HG02973 (cell line): ENCODE results near the gene SHROOM1.
"Not testable (repeated sequence)": the region's sequence is repeated elsewhere in the genome, so short reads cannot be mapped to it uniquely, and the experiment has no call there.

ENCODE experiments used
- ATAC-seq: cut with Tn5 transposase; IDR thresholded peaks from one replicate; pipeline ENCODE4 v1.9.1; 2021; ENCODE audit warnings: moderate library complexity; ENCODE audit not compliant: unreplicated experiment

Gene SHROOM1

GRCh38 chr5:132830436-132831094, at the start of gene SHROOM1:
Gene SHROOM1, minus strand, starts transcription at chr5:132830647. Its CDS starts 4,507 bp downstream, at chr5:132826140.
- peak; percentile 64 for ATAC-seq

- ATAC-seq = no peak
Observed at GRCh38 chr5:132877938-132878337, 47.5 kb upstream of the SHROOM1 start.

- ATAC-seq = no peak
Observed at GRCh38 chr5:132877466-132877865, 47.0 kb upstream of the SHROOM1 start.

- ATAC-seq = no peak
Observed at GRCh38 chr5:132876020-132876759, 45.7 kb upstream of the SHROOM1 start.

DNA sequence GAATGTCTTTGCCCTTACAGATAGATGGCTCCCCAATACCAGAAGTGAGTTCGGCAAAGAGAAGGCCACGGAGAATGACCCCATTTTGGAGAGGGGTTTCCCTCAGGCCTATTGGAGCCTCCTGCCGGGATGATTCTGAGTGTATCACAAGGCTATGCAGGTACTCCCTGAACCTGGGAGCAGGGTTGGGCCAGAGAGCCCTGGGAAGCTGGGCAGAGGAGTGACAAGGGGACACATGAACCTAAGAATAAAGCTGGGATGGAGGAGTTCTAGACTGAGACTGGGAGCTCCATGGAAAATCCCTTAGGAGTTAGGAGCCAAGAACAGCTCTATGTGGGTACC, 43.5 kb upstream of the SHROOM1 start:
- no peak for ATAC-seq

GRCh38 chr5:132873119-132873929, 42.9 kb upstream of the SHROOM1 start, which contains the start of gene LEAP2:
Gene LEAP2, plus strand, starts transcription at chr5:132873668. Its CDS starts 27 bp downstream, at chr5:132873695.
- no peak for ATAC-seq

DNA sequence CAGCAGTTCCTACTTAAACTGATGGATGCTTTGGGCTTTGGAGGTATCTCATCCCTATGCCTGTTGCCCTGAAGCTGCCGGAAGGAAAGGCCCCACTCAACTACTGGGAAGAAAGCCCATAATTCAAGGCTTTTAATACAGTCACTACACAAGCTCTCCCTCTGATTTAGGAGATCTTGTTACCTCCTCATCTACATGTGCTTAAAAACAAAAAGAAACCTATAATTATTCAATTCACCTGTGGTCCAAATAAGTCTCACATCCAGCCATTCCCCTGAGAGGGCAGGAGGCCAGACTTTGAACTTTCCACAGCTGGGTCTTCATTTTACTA, 42.3 kb upstream of the SHROOM1 start:
- ATAC-seq = no peak

DNA sequence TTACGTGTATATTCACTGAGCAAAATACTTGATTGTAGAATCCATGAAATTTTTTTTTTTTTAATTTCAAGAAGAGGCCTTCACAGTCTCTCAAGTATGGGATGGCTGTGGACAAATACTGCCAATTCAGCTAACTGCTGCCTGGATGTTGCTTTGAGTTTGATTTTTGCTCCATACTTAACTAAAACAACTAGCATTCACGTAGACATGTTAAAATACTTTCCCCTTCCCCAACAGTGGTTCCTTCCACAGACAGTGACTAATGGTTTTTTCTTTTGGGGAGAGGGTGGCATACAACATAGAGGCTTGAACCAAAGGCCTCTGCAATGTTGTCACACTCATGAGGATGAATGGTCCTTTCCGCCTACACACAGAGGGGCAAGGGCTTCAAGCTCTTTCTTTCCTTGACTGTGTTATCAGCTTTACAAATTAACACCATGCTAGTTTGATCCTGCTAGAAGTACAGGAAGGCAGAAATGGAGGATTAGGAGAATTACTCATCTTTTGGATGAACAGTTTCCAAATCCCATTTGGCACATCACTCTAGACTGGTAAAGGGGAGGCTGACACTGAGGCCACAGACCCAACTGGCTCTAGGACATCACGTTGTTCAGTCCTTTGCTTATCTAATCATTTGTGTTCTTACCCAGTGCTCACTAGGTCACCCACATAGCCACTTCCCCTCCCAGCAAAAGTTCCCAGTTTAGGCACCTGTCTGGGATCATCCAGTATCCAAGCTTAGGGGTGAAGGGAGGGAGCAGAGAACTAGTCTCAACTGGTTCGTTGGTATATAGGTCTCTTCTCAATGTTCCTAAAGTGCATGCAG, 41.2 kb upstream of the SHROOM1 start:
- ATAC-seq = no peak

DNA sequence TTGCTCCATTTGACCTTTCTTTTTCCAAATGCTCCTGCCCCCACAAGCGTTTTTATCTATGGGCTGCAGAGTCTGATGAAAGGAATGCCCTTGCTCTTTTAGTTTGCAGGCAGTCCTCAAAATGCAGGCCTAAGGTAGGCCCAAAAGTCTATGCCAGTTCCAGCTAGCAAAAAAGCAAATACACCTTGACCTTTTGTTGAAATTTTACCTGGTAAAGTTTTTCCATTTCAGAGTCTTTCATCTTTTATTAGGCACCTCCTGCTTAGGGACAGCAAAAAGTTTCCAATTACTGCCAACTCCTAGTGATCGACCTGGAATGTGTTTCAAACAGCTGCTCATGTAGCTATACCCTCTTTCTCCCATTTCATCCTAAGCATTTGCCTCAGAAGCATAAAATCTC, 40.4 kb upstream of the SHROOM1 start:
- no peak for ATAC-seq

DNA sequence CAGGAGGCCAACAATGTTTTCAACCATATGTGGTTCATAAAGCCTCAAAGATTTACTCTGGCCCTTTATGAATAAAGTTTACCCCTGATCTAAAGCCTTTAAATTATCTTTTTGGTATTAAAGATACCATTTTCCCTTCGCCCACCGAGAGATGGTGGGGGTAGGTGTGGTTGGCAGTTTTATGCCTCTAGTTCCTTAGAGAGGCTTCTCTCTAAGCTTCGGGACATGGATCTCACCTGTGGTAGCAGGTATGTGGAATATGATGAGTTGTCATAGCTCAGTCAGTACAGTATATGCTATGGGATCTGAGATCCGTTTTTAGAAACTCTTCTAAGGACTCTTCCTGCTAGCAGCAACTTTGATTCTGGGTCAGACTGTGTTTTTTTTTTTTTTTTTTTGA, 38.3 kb upstream of the SHROOM1 start:
- ATAC-seq = no peak

DNA sequence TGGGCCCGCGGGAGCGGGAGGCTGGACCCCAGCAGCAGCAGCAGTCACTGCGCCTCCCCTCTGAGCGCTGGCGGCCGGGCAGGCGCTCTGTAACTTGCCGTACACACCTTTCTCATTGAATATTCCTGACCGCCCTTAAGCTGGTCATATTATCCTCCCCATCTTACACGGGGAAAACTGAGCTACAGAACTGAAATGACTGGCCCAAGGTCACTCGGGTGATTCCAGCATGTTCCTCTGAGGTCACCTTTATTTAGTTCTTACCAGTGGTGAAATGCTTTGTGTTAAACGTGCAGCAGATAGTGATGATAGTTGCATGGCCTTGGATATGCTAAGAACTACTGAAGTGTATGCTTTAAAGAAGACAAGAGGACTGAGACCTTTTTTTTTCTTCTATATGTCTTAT, 36.6 kb upstream of the SHROOM1 start:
- ATAC-seq = no peak

DNA sequence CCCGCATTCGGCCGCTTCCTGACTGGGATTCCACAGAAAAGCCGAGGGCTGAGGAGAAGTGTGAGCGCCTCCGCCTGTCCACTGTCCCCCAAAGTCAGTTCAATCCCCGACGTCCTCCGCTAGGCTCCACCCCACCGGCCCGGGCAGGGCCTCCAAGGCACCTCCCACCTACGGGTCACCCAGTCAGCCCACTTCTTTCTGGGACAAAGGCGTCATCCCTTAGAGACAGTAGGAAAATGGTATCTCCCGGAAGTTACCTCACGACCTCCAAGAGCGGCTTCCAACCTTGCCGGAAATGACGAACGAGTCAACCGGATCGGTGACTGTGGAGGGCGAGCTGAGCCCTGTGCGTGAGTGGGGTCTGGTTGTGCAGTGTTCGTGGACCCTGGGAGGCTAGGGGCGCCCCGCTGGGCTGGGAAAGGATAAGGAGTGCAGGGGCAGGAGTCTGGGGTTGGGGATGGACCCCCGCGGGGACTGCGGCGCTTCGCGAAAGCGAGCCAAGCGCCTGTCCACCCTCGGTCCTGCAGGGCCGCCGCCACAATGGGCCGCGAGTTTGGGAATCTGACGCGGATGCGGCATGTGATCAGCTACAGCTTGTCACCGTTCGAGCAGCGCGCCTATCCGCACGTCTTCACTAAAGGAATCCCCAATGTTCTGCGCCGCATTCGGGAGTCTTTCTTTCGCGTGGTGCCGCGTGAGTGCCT, 36.0 kb upstream of the SHROOM1 start, which contains the start of the genes GDF9 and UQCRQ:
GDF9 (minus strand) TSS at position 128 of the 704 bp plus-strand sequence. CDS start 1,936 bp downstream, outside the sequence.
UQCRQ (plus strand) TSS at position 301 of the 704 bp plus-strand sequence; CDS start at position 541, 240 bp downstream.
- ATAC-seq = peak; percentile 97

GRCh38 chr5:132865668-132866341, 35.4 kb upstream of the SHROOM1 start:
- ATAC-seq = peak; percentile 19

GRCh38 chr5:132860742-132861141, 30.3 kb upstream of the SHROOM1 start:
- no peak for ATAC-seq

DNA sequence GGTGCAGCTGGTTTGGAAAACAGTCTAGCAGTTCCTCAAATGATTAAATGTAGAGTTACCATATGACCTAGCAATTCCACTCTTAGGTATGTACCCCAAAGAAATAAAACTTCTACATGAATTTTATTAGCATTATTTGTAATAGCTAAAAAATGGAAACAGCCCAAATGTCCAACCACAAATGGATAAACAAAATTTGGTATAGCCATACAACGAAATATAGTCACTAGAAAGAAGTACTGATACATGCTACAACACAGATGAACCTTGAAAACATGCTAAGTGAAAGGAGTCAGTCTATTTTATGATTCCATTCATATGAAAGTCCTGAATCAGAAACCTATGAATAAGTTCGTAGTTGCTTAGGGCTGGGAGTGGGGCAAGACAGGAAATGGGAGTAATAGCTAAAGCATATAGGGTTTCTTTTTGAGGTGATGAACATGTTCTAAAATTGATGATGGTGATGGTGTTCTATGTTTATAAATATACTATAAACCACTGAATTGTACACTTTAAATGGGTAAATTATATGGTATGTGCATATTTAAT, 29.5 kb upstream of the SHROOM1 start:
- ATAC-seq = no peak

DNA sequence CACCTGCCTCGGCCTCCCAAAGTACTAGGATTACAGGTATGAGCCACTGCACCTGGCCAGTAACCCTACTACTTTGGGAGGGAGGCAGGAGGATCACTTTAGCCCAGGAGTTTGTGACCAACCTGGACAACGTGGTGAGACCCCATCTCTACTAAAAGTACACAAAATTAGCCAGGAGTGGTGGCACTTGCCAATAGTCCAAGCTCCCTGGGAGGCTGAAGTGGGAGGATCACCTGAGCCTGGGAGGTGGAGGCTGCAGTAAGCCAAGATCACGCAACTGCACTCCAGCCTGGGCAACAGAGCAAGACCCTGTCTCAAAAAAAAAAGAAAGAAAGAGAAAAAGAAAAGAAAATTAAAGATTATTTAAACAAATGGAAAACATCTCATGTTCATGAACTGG, 25.6 kb upstream of the SHROOM1 start:
- no peak for ATAC-seq

DNA sequence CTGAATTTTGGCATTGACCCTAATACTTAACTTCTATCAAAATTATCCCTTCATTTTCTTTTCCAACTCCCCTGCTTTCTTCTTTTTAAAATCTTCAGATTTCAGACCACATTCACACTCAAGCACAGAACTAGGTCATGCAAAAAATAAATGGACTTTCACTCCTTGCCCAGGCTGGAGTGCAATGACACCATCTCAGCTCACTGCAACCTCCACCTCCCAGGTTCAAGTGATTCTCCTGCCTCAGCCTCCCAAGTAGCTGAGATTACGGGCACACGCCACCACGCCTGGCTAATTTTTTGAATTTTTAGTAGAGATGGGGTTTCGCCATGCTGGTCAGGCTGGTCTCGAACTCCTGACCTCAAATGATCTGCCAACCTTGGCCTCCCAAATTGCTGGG, 24.5 kb upstream of the SHROOM1 start:
- ATAC-seq = not testable (repeated sequence)

- ATAC-seq = no peak
Observed at GRCh38 chr5:132854301-132854700, 23.9 kb upstream of the SHROOM1 start.

- no peak for ATAC-seq
Observed at GRCh38 chr5:132853790-132854189, 23.3 kb upstream of the SHROOM1 start.
